ENCODE measurements around the gene IL18BP. TPM values are rescaled to one million over a fixed set of nuclear protein-coding genes. Genes with fewer than 3 reads are reported as not detected.

The IL18BP gene
- total and polyA plus RNA-seq, 2 donors (not counting 3 experiments of a cell fraction or from before 2014, with no cell fraction given) = 12.9 to 20.1 TPM

DNA sequence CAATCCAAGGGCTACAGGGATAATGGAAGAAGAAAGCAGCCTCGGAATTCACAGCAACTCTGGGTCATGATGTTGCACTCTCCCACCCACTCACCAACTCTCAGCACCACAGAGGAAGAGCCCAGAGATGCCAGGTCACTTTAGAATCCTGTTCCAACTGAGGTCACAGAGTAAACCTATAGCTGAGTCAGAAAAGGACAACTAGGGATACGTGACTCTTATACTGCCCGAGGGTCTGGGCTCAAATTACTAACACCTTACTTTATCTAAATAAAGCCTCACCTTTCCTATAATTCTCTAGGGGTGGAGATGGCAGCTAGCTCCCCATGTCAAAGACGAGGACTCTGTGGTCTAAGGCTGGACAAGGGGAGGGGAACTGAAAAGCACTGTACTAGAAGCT lies 24.6 kb downstream of the IL18BP start:
- BruUV-seq (replicated peaks) = no TSS peak
- Histone ChIP-seq H3K4me3 (replicated peaks in 1 of 3; ENCODE audit: insufficient read depth in 1 of 3, low read depth in 1 of 3, low read length in 3 of 3) (no peak overlapping the region), H4K20me1 (replicated peaks; ENCODE audit: control insufficient read depth, extremely low read depth, insufficient read depth, low read length) (peaks cover 4% of the 10 kb centered on the region), H3K9ac (replicated peaks; ENCODE audit: extremely low read depth, insufficient read depth, low read length) (no peak overlapping the region), H3K27me3 (ENCODE audit: control insufficient read depth in 2 of 2, insufficient read depth in 2 of 2, low read length in 2 of 2) (no peaks in the 10 kb centered on the region), H3K9me1 (replicated peaks; ENCODE audit: control insufficient read depth, extremely low read depth, insufficient read depth, low read length) (no peaks in the 10 kb centered on the region), H3K4me1 (ENCODE audit: control insufficient read depth, extremely low read depth, insufficient read depth, low read length) (peaks cover 6% of the 10 kb centered on the region), H3K9me3 (replicated peaks; ENCODE audit: control insufficient read depth, insufficient read depth, low read length) (no peaks in the 10 kb centered on the region), H3K27ac (ENCODE audit: insufficient read depth, low read depth, low read length) (no peak overlapping the region), H3K36me3 (ENCODE audit: control insufficient read depth in 2 of 2, extremely low read depth in 1 of 2, insufficient read depth in 2 of 2, low read length in 2 of 2) (peaks cover 58 to 62% of the 10 kb centered on the region in 2 experiments), H3K4me2 (ENCODE audit: insufficient read depth, low read length) (no peak overlapping the region), H3K79me2 (ENCODE audit: control insufficient read depth, insufficient read depth, low read length) (peaks cover 31% of the 10 kb centered on the region), H2AFZ (ENCODE audit: low read depth, low read length) (no peak overlapping the region)
- FAIRE-seq (no peak), DNase-seq (ENCODE audit: low read depth, low spot score) (no peak)
- intact Hi-C loops (cut with micrococcal nuclease) (no loop called here), dilution Hi-C loops (cut with MboI; ENCODE audit: extremely low pct_ligation_motif_present, low sequenced_read_pairs) (loop anchor here (10.0 kb wide), 1 partner anchor 61 kb away; the partner anchor contains the start of genes LRRC51 and NUMA1)
- ChIA-PET POLR2A (no interaction called here), CTCF (interaction anchor here (3.9 to 7.9 kb wide), 2 partner anchors 70 to 123 kb away, joined by 190 to 402 read pairs; no protein-coding TSS in a partner anchor)
- TF ChIP-seq FOS (IDR thresholded peaks at IDR 0.05; ENCODE audit: borderline replicate concordance, insufficient read depth, low read length) (no peak), POLR2A (IDR thresholded peaks at IDR 0.05; ENCODE audit: low read depth, low read length) (no peak), EZH2 (IDR thresholded peaks at IDR 0.05; ENCODE audit: borderline replicate concordance, low read depth, low read length, severe bottlenecking) (no peak), POLR2AphosphoS5 (IDR thresholded peaks at IDR 0.05; ENCODE audit: insufficient read depth, low read depth, low read length) (no peak), GATA2 (IDR thresholded peaks at IDR 0.05; ENCODE audit: insufficient read depth, insufficient read length, low read depth, low read length) (no peak), JUN (IDR thresholded peaks at IDR 0.05; ENCODE audit: borderline replicate concordance, insufficient read depth, insufficient read length, low read depth) (no peak), MYC (IDR thresholded peaks at IDR 0.05; ENCODE audit: low read depth, low read length) (no peak)
- TF ChIP-seq, protein P1, sequence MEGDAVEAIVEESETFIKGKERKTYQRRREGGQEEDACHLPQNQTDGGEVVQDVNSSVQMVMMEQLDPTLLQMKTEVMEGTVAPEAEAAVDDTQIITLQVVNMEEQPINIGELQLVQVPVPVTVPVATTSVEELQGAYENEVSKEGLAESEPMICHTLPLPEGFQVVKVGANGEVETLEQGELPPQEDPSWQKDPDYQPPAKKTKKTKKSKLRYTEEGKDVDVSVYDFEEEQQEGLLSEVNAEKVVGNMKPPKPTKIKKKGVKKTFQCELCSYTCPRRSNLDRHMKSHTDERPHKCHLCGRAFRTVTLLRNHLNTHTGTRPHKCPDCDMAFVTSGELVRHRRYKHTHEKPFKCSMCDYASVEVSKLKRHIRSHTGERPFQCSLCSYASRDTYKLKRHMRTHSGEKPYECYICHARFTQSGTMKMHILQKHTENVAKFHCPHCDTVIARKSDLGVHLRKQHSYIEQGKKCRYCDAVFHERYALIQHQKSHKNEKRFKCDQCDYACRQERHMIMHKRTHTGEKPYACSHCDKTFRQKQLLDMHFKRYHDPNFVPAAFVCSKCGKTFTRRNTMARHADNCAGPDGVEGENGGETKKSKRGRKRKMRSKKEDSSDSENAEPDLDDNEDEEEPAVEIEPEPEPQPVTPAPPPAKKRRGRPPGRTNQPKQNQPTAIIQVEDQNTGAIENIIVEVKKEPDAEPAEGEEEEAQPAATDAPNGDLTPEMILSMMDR (IDR thresholded peaks at IDR 0.05; ENCODE audit: extremely low read depth in 1 of 2, insufficient read depth in 1 of 2, low read depth in 1 of 2, low read length in 2 of 2) = no peak
- TF ChIP-seq, protein P2, sequence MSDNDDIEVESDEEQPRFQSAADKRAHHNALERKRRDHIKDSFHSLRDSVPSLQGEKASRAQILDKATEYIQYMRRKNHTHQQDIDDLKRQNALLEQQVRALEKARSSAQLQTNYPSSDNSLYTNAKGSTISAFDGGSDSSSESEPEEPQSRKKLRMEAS (IDR thresholded peaks at IDR 0.05; ENCODE audit: insufficient read depth, insufficient read length) = no peak
